NCI-H748 (cell line): ENCODE data around the gene UGGT2.

Source experiments
- DNase-seq: peaks from one replicate; lab custom pipeline; 2025; ENCODE audit not compliant: unreplicated experiment; lab: John Stamatoyannopoulos, UW

UGGT2 gene

GRCh38 chr13:95754069-95754468, 299.1 kb downstream of the UGGT2 start:
- no peak for DNase-seq

DNA sequence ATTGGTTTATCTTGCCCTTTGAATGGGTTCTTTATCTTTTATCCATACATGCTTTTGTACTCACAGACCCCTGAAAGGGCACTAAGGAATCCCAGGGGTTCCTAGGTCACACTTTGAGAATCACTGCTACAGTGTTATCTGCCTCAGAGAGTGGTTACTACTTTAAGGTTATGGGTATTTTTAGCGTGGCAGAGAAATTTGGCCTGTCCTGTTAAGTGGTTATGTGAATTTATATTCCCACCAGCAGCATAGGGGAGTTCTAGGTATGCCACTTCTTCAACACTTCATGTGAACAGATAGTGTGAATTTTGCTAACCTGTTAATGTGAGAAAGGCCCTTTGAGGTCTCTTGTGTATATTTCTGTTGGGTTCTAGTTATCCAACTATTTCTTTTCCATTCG, 300.5 kb downstream of the UGGT2 start:
- DNase-seq: no peak
